OCI-LY1 (cell line): Measurements from ENCODE around the gene CD46.

Experiments used
- CTCF ChIP-seq: fragments of 200-600 bp; sonication (generic), shearing (Covaris generic); IDR thresholded peaks from 2 replicates; pipeline ENCODE4 v1.5.1; 2017; ENCODE audit warnings: mild to moderate bottlenecking, antibody characterized with exemption, low read length, moderate library complexity, mixed read lengths
- EZH2 ChIP-seq: fragments of 200-600 bp; sonication (generic), shearing (Covaris generic); IDR thresholded peaks from 2 replicates; pipeline ENCODE4 v1.8.0; 2017; ENCODE audit warnings: borderline replicate concordance, mixed run types, mild to moderate bottlenecking, antibody characterized with exemption, low read length, moderate library complexity, mixed read lengths

GRCh38 chr1:207829576-207829975, 77.7 kb downstream of the CD46 start:
- no peak for TF ChIP-seq CTCF
- TF ChIP-seq EZH2: no peak
